NCI-H2196 (cell line): ENCODE measurements around the gene TRPT1.

Source experiments
- DNase-seq: peaks from one replicate; lab custom pipeline; 2025; ENCODE audit not compliant: unreplicated experiment; lab: John Stamatoyannopoulos, UW

TRPT1 gene

DNA sequence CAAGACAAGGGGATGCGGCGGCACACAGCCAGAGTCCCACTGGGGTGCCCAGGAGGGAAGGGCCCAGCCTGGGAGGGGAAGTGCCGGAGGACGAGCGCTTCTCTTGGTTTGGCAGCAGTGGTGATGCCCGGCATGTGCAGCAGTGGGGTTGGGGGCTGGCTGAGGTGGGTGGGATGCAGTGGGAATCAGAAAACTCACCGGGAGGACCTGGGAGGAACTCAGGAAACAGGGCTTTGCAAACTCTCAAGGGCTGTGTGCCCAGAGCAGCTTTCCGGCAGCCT, 16.5 kb downstream of the TRPT1 start:
- DNase-seq: no peak

DNA sequence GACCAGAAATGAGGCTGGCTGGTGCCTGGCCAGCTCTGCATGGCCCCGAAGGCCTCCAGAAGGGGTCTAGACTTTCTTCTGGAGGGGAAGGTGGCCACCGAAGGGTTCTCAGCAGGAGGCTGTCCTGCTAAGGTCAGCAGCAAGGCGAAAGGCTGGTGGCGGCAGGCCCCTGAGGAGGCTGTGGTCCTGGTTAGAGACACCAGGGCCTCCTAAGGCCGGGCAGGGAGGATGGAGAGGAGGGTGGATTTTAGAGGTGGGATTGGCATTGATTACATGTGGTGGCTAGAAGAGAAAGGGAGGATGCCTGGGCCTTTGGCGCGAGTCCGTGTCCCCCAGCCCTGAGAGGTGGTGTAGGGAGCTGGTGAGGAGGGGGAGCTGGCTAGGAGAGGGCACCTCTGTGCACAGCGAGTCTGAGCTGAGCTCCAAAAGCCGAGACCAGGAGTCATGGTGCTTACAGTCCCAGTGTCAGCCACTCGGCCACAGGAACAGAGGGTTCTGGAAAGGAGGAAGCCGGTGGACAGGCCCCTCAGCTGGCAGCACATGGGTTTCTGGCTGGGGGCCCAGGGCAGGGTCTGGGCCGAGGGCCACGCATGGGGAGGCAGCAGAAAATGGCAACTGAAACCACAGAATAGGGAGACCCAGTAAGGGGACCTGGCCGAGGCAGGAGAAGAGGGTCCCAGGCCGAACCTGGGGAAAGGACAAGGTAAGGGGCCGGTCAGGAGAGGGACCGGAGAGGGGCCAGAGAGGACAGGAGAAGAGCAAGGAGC, 17.0 kb downstream of the TRPT1 start:
- DNase-seq: no peak

DNA sequence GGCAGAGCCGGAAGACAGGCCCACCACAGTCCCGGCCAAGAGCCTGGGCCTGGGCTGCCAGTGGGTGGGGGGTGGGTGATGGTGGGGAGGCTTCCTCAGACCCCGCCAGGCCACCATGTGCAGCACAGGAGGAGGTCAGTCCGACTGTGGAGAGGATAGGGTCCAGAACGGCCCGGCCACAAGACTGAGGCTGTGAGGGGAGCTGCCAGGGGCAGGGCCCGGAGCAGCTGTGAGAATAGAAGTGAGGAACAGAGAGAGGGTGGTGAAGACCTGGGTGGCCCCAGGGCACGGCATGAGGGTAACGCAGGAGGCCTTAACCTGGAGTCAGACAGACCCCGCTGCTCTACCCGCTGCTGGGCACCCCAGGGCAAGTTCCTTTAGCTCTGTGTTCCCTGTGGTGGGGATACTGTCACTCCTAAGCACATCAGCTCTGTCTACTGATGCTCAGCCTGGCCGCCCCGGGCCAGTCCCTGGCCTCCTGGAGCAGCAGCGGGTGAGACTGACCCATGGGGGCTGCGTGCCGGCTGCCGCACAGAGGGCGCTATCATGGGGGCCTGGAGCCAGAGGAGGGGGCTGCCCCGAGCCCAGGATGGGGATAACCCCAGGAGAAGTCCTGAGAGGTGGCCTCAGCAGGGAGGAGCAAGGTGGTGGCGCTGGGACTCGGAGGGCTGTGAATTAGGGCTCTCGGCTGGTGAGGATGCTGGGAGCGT, 17.7 kb downstream of the TRPT1 start:
- no peak for DNase-seq

DNA sequence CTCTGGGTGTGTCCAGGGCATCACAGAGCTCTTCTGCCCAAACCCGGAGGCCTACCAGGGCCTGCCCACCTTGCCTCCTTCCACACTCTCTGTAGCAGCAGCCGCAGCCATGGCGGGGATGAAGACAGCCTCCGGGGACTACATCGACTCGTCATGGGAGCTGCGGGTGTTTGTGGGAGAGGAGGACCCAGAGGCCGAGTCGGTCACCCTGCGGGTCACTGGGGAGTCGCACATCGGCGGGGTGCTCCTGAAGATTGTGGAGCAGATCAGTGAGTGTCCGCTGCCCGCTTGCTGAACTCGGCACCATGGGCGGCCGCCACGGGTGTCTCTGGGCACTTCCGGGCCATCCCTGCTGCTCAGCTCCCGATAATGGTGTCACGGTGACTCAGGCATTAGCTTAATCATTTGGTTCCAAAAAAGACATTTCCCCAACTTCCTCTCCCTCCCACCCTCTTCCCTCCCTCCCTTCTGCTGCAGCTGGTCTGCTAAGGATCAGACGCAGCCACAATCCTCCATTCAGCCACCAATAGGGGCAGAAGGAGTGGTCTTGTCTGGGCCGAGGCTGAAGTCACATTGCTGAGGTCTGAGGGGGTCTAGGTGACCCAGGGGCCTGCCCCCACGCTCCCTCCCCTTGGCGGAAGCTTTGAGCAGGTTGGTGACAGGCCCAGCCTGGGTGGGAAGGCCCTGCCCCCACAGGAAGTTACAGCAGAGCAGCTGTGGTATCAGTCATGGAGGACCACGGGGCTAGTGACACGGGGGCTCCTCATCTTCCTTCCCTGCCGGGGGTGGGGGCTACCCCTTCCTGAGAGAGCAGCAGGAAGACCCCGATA, 18.5 kb downstream of the TRPT1 start:
- DNase-seq: no peak

DNA sequence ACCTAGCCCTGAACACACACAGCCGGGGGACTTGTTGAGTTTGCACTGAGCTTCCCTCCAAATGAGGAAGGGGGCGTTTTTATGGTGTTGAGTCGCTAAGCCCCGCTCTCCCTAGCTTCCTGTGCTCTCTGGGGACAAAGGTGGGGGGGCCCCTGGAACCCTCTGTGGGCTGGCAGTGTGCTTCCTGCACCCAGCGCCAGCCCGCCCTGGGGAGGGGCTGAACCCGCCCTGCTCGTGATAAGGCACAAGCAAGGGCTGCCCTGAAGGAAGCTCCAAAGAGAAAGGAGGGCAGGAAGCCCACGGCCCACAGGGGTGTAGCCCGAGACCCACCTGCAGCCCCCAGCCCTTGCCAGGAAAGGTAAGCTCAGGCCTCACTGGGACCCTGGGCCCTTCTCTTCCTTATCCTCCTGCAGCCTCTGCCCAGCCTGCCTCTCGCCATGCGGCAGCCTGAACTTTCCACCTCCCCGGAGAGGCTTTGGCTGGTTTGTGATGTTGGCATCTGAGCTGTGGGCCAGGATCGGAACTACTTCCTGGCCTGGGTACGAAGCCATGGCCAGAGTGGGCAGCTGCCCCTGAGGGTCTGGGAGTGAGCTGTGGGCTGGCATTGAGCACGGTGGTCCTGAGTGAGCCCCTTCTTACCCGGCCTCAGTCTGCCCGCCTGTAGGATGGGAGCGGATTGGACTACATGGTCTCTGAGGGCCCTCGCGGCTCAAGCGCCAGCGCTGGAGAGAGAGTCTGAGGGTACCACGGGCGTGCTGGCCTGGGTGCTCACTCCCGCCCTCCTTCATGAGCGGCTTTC, 19.3 kb downstream of the TRPT1 start, which contains the start of gene FERMT3:
Gene FERMT3, plus strand, starts transcription at position 265 of the 799 bp plus-strand sequence. CDS start 644 bp downstream, outside the sequence.
- no peak for DNase-seq

DNA sequence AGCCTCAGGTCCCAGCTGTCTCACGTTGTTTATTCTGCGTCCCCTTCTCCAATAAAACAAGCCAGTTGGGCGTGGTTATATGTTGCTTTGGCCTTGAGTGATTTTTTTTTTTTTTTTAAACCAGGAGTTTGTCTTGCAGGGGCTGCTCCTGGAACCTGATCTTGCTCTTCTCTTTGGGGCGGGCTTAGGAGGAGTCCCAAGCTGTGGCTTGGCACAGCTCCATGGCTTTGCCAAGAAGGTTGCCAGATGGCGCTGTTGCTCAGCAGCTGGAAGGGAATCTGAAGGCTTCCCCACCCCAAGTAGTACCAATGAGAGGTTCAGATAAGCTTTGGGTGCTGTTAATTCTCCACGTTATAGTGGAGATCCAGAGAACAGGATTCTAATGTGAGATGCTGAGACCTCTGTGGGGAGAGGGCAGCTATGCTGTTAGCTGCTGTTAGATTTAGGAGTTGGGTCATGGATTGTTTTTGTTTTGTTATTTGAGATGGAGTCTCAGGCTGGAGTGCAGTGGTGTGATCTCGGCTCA, 21.5 kb downstream of the TRPT1 start:
- DNase-seq: peak; percentile 83

DNA sequence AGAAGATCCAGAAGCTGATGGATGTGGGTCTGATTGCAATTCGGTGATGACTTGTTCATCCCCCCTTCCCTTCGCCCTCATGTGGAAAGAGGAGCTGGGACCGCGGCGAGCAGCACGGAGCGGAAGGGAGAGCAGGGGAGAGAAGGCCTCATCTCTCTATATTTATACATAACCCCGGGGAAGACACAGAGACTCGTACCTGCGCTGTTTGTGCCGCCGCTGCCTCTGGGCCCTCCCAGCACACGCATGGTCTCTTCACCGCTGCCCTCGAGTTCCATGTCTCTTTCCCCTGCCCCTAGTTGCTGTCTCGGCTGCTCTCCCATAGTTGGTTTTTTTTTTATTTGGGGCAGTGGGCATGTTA, 21.9 kb downstream of the TRPT1 start:
- no peak for DNase-seq

DNA sequence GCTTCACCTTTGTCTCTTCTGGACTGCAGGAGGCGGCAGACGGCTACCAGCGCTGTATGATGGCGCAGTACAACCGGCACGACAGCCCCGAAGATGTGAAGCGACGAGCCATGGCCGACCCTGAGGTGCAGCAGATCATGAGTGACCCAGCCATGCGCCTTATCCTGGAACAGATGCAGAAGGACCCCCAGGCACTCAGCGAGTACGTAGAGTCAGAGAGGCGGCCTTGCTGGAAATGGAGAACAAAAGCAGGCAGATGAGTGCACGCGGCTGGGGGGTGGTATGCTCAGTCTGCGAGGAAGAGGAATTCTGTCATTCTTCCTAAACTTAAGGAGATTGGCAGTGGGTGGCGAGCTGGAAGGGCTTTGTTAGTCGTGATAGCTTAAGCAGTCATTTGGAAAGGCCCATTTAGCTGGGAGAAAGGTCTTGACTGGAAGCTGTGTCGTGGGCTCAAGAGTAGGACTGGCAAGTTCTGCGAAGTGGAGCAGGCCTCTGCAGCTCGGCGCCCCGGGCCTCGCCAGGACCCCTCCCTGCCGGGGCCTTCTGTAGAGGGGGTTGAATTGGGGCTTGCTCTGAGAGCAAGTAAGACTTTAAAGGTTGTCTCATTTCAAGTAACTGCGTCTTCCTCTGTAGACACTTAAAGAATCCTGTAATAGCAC, 22.4 kb downstream of the TRPT1 start:
- no peak for DNase-seq

DNA sequence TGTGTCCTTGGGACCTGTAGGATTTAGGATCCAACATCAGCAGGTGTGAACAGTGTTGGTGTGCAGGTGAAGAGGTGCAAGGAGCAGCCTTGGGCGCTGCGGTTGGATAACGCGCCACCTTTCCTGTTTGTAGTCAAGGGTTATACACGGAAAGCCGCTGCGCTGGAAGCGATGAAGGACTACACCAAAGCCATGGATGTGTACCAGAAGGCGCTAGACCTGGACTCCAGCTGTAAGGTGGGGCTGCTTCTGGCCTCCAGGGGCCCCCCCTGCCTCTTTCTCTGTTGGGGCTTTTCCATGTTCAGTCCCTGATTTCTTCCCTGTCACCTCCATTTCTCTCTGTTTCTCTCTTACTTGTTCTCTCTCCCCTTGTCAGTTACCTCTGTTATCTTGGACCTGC, 23.0 kb downstream of the TRPT1 start:
- no peak for DNase-seq

DNA sequence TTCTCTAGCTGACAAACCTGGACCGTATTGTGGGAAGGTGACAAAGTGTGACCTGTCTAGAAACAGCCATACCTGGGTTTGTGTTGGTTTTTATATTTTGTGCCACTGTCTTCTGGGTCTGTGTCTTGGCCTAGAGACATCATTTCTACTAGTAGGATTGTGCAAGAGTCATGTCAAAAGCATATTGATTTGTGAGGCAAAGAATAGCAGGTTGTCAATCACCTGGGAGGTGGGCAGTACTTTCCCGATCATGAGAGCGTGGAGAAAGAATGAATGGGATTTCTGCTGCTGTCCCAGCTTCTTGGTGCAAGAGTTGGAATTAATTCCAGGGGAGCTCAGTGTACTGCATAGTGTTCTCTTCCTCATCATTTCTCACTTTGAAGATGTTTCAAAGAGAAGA, 24.4 kb downstream of the TRPT1 start:
- no peak for DNase-seq

DNA sequence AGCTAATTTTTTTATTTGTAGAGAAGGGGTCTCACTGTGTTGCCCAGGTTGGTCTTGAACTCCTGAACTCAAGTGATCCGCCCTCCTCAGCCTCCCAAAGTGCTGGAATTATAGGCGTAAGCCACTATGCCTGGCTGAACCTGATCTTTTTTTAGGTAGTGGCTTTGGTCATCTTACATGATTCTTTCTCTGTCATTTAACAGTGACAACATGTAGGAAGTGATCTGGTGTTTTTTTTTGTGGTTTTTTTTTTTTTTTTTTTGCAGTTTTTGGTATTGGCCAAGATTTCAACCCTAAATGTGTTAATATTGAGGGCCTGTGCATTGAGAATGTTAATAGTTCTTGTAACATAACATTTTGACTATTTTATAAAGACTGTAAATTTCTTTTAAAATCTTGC, 27.5 kb downstream of the TRPT1 start:
- no peak for DNase-seq

DNA sequence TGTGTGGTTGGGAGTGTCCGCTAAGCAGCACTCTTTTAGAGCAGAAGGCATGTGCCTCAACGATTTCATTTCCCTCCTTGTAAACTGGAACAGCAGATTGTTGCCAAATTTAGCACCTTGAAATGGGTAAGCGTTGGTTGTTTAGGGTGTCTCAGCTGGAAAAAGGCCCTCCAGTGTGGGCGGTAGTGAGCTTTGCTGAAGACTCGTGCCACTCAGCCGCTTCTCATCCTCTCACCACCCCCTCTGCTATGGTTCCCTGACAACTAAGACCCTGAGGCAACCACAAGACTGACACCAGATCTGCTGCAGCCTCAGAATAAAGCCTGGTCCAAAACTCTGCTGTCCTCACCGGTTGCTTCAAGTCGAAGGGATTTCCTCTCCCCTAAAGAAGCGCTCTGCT, 29.4 kb downstream of the TRPT1 start:
- DNase-seq: no peak

DNA sequence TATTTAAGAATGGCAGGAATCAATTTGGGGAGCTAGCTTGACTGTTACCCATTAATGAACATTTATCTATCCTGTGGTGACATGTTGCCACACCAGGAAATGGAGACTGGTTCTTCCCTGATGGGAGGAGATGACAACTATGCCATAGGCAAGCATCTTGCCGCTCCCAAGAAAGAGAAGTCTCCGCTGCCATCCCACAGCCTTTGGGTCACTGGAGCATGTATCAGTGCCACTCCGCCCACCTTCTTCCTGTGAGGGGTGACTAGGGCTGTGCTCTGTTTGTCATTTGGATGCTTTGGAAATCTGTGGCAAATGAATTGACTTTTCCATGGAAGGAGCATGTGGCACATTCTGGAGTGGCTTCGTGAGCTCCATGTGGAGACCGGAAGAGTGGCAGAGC, 33.6 kb downstream of the TRPT1 start:
- no peak for DNase-seq

DNA sequence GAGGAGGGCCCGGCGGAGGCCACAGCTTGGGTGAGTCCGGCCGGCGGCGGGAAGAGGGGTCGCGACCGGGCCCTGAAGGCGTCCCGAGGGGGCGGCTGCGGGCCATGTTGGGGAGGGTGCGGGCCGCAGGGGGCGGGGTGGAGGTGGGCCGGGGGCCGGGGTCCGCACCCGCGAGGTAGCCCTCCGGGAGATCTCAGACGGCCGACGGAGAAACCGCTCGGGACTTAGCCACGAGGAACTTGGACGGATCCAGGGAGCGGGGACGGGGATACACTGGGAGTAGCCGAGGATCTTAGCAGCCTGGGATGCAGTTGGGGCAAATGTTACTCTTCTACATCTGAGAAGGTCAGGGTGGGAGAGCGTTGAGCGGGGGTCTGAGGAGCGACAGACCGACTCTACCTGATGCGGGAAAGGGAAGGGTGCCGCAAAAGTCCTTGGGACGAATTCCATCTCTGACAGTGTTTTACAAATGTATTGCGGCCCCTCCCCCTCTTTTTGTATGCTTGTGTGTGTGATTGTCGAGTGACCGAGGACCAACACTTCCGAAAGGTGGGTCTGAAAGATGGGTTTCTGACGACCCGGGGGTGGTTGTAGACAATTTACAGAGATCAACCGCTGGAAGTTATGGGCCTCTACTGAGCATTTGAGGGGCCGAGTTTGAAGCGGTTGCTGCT, 39.4 kb downstream of the TRPT1 start:
- no peak for DNase-seq

DNA sequence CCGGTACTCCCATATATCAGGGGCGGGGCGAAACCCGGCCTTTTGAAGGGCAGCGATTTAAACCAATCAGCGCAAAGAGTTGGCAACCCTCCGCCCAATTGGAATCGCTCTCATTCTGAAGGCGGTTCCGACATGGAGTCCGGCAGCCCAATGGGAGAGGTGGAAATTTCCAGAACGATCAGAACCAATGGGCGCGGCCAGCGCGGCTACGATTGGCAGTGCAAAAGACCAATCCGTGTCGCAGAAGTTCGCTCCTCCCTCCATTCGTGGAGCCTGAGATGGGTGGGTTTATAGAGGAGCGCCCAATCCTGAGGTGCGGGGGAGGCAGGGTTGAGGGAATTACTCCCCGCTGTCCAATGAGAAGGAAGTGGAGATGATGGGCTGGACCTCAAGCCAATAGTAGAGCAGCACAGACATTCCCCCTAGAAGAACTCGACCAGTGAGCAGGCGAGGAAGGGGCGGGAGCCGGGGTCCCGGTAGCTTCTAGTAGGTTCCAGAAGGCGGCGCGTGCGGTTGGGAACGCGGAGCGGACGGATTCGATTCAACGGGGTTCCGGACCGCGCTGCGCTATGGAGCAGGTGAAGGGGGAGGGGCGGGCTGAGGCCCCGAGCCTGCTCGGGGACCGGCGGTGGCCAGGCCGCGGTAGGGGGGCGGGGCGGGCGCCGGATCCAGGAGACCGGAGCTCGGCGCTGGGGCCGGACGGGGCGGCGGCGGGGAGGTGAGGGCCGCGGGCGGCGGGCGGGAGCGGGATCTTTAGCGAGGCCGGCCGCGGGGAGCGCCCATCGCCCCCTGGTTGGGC, 40.1 kb downstream of the TRPT1 start, which contains the start of gene STIP1:
Gene STIP1, plus strand, starts transcription at position 479 of the 799 bp plus-strand sequence. Its CDS starts 91 bp downstream, at position 570.
- DNase-seq: peak; percentile 92

DNA sequence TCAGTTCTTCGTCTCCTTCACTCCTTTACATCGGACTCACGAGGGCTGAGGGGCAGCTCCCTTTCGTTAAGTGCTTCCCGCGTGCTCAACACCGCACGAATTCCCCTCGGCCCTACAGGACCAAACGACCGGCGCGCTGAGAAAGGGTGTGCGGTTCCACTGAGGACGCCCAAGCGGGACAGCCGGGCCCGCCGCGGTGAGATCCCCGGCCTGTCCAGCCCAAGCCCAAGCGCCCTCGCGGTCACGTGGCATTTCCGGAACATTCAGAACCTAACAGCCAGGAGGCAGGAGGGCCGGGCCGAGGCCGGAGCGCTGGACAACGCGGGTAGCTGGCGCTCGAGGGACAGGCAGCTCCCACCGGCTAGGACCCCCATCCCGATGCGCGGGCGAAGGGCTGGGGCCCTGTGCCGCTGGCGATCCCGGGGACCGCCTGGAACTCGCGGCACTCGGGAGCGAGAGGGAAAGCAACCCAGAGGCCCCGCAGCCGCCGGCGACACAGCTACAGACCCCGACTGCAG, 40.8 kb downstream of the TRPT1 start:
- DNase-seq: peak; percentile 58

DNA sequence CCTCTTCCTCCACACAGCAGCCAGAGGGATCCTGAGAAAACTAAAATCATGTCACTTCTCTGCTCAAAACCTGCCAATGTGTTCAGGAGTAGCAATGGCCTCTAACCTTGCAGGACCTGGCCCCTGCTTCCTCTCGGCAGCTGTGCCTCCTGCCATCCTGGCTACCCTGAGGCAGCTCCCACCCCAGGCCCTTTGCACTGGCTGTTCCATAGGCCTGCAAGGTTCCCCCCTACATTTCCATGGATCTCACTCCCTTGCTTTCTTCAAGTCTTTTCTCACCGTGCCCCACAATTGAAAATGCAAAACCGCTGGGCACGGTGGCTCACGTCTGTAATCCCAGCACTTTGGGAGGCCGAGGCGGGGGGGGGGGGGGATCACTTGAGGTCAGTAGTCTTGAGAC, 42.1 kb downstream of the TRPT1 start:
- DNase-seq: no peak

DNA sequence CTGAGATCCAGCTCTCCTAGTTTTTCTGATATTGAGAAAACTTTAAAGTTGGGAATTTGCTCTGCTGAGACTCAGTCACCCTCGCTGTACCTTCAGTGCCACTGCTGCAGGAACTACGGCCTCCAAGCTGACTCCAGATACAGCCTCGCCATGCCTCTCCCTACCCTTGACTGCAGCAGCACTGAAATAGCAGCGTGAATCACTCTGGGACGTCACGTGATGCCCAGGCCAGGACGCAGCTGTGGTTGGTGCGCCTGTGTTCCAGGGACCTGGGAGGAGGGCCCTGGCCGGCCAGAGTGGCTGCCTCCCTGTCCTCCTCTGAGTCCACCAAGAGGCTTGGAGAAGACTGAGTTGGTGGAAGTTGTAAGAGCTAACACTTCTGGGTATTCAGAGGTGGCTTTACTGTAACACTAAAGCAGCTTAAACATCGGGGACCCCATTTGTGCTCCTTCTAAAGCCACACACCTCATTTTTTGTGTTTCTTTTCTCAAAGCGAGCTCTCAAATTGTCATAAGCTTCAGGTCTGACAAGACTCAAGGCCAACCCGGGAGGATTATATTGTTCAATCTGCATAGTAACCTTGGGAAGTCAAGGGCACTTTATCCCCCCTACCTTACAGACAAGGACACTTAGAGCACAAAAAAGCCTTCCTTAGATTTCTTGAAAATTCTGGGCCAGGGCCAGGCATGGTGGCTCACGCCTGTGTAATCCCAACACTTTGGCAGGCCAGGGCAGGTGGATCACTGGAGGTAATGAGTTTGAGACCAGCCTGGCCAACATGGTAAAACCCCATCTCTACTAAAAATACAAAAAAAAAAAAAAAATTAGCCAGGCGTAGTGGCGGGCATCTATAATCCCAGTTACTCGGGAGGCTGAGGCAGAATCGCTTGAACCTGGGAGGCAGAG, 44.2 kb downstream of the TRPT1 start:
- DNase-seq: peak; percentile 46
